ENCODE data around the gene DYNC2H1.

The DYNC2H1 gene

DNA sequence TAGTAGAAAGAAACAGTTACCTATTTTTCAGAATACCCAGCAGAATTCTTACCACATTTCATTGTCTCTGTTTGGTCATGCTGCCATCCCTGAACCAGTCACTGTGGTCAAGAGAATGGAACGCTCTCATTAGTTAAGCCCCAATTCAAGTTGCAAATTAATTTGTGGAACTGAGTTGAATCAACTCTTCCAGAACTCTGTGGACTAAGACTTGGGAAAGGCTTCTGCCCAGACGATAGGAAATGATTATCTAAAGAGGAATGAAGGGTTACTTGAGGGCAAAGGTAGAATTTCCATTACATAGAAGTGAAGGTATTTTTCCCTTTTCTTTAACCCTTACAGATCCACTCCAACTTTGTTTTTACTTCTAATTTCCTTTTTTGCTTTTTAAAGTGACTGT, 286.4 kb downstream of the DYNC2H1 start:
- Mint-ChIP-seq H3K4me3 (no peak overlapping the region), H3K4me1 (no peaks in the 10 kb centered on the region), H3K27ac (no peak overlapping the region), H3K9me3 (peaks cover 0 to 3% of the 10 kb centered on the region in 2 donors), H3K27me3 (no peaks in the 10 kb centered on the region), H3K36me3 (peaks cover 0 to 2% of the 10 kb centered on the region in 2 donors)
- DNase-seq (no peak), ATAC-seq (replicated peaks) (no peak)

DNA sequence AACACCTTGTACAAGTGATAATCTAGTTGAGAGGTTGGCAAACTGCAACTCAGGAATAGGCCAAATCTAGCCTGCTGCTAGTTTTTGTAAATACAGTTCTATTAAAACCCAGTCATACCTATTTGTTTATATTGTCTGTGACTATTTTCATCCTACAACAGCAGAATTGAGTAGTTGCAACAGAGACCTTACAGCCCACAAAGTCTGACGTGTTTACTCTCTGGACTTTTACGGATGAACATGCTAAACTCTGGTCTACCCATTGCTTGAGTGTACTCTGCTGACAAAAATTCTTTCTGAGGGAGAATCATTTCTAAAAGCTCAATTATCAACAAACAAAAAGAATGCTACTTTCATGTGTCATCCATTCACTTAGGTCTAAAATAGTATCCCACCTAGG, 287.0 kb downstream of the DYNC2H1 start:
- Mint-ChIP-seq H3K36me3 (peaks cover 0 to 2% of the 10 kb centered on the region in 2 donors), H3K4me3 (no peak overlapping the region), H3K27me3 (no peaks in the 10 kb centered on the region), H3K9me3 (peaks cover under 1 to 1% of the 10 kb centered on the region in 2 donors), H3K27ac (no peak overlapping the region), H3K4me1 (no peaks in the 10 kb centered on the region)
- DNase-seq: no peak
- ATAC-seq (replicated peaks): no peak

DNA sequence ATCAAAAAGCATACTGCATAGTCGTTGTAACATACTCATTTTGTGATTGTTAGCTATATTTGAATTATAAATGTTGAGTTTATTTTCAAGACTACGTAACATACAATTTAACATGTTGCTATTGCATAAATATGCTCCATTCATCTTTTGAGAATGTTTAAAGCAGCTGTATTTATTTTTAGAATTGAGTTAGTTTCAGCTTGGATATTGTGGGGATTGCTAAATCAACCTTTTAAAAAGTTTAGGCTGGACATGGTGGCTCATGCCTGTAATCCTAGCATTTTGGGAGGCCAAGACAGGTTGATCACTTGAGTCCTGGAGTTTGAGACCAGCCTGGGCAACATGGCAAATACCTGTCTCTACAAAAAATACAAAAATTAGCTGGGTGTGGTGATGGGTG, 288.1 kb downstream of the DYNC2H1 start:
- Mint-ChIP-seq H3K4me1 (no peaks in the 10 kb centered on the region), H3K9me3 (peaks cover 2% of the 10 kb centered on the region in 2 donors), H3K27me3 (no peaks in the 10 kb centered on the region), H3K27ac (no peak overlapping the region), H3K36me3 (peaks cover 0 to 2% of the 10 kb centered on the region in 2 donors), H3K4me3 (no peak overlapping the region)
- ATAC-seq (replicated peaks): no peak
- DNase-seq: no peak

DNA sequence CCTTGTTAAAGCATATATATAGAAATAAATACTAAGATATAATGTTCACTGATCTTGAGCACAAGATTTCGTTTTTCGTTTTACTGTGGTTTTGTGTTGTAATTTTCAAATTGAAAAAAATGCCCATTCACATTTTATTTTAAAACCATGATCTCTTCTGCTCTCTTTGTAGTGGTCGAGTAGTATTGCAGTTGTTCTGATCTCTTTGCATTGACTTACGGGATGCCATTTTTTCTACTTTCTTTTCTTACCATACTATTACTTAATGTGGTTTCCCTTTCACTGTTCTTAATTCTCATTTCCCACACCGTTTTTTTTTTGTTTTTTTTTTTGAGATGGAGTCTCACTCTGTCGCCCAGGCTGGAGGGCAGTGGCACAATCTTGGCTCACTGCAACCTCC, 289.6 kb downstream of the DYNC2H1 start:
- Mint-ChIP-seq H3K27ac (no peak overlapping the region), H3K9me3 (peaks cover 4 to 5% of the 10 kb centered on the region in 2 donors), H3K4me3 (no peak overlapping the region), H3K36me3 (no peaks in the 10 kb centered on the region), H3K4me1 (no peaks in the 10 kb centered on the region), H3K27me3 (no peaks in the 10 kb centered on the region)
- DNase-seq: no peak
- ATAC-seq (replicated peaks): no peak

DNA sequence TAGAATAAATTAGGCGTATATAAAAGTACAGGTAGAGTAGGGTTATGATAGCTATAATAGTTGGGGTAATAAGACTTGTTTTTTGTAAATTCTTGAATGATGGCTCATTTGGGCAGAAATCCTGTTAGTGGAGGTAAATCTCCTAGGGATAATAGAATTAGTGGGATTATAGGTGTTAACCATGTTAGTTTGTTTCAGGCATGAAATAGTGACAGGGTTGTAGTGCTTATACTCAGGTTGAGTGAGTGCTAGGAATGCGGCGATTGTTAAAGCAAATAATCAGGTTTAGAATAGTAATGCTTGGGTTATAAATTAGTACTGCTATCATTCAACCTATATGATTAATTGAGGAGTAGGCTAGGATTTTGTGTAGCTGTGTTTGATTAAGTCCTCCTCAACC, 297.1 kb downstream of the DYNC2H1 start:
- Mint-ChIP-seq H3K4me1 (no peaks in the 10 kb centered on the region), H3K27ac (no peak overlapping the region), H3K36me3 (no peaks in the 10 kb centered on the region), H3K4me3 (no peak overlapping the region), H3K27me3 (no peaks in the 10 kb centered on the region), H3K9me3 (peaks cover 2 to 5% of the 10 kb centered on the region in 2 donors)
- ATAC-seq (replicated peaks): no peak
- no peak for DNase-seq

DNA sequence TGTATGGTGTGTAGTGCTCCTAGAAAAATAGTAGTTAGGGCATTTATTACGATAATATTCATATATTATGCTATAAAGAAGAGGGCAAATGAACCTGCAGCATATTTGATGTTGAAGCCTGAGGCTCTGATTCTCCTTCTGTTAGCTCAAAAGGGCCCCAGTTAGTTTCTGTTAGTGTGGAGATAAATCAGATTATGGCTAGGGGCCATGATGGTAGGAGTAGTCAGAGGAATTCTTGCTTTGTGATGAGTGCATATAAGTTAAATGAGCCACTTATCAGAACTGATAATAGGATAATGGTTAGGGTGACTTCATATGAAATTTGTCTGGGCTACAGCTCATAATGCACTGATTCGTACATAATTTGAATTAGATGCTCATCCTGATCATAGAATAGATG, 298.4 kb downstream of the DYNC2H1 start:
- no peak for DNase-seq
- Mint-ChIP-seq H3K27ac (no peak overlapping the region), H3K4me3 (no peak overlapping the region), H3K27me3 (no peaks in the 10 kb centered on the region), H3K36me3 (no peaks in the 10 kb centered on the region), H3K9me3 (peaks cover 0 to 2% of the 10 kb centered on the region in 2 donors), H3K4me1 (no peaks in the 10 kb centered on the region)
- ATAC-seq (replicated peaks): no peak

DNA sequence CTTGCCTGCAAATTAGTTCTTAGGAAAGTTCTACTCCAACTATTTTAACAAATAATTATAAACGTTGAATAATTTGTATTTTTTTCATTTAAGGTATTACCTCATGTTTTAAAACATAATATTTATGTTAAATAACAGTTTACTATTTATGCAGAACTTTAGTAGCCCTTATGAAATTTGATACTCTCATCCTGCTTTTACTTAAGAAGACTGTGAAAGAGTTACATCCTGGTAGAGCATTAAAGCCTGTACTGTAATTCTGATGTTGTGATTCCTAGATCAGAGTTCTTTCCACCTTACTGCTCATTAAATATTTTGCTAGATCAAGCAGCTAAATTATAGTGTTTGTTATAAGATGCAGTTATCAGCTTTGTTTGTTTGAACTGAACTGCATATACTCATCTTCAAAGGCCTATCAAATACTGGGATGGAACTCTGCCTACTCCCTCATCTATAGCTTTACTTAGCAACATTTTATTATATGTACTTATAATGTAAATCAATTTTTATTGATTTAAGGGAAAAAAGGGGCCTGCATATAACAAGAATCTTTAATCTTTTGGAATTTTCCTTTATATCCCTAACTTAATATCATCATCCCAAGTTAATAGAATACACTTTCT, 304.2 kb downstream of the DYNC2H1 start:
- H3K9me3 Mint-ChIP-seq: peaks cover 0 to 3% of the 10 kb centered on the region in 2 donors
- H3K36me3 Mint-ChIP-seq: no peaks in the 10 kb centered on the region
- H3K4me3 Mint-ChIP-seq: no peak overlapping the region
- ATAC-seq (replicated peaks) (no peak), DNase-seq (no peak)
- no peaks in the 10 kb centered on the region for H3K27me3 Mint-ChIP-seq
- H3K4me1 Mint-ChIP-seq: no peaks in the 10 kb centered on the region
- no peak overlapping the region for H3K27ac Mint-ChIP-seq

DNA sequence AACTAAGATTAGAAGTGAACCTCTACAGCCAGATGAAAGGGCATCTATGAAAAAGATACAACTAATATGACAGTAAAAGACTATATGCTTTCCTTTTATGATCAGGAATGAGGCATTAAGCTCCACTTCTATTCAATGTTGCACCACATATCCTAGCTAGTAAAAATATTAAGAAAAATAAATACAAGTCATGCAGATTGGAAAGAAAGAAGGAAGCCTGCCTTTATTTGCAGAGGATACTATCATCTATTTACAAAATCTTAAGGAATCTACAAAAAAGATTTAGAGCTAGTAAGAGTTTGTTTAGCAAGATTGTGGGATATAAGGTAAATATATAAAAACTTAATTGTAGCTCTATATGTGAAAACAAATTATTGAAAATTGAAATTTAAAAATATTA, 308.8 kb downstream of the DYNC2H1 start:
- Mint-ChIP-seq H3K27me3 (no peaks in the 10 kb centered on the region), H3K36me3 (no peaks in the 10 kb centered on the region), H3K4me3 (no peak overlapping the region), H3K9me3 (peaks cover 0 to 18% of the 10 kb centered on the region in 2 donors), H3K27ac (no peak overlapping the region), H3K4me1 (no peaks in the 10 kb centered on the region)
- ATAC-seq (replicated peaks) (no peak), DNase-seq (no peak)

DNA sequence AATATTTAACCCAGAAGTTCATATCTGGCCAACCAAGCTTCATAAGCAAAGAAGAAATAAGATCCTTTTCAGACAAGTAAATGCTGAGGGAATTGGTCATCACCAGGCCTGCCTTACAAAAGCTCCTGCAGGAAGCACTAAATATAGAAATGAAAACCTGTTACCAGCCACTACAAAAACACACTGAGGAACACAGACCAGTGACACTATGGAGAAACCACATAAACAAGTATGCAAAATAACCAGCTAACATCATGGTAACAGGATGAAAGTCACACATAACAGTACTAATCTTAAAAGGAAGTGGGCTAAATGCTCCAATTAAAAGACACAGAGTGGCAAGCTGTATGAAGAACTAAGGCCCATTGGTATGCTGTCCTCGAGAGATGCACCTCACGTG, 311.4 kb downstream of the DYNC2H1 start:
- no peak for DNase-seq

DNA sequence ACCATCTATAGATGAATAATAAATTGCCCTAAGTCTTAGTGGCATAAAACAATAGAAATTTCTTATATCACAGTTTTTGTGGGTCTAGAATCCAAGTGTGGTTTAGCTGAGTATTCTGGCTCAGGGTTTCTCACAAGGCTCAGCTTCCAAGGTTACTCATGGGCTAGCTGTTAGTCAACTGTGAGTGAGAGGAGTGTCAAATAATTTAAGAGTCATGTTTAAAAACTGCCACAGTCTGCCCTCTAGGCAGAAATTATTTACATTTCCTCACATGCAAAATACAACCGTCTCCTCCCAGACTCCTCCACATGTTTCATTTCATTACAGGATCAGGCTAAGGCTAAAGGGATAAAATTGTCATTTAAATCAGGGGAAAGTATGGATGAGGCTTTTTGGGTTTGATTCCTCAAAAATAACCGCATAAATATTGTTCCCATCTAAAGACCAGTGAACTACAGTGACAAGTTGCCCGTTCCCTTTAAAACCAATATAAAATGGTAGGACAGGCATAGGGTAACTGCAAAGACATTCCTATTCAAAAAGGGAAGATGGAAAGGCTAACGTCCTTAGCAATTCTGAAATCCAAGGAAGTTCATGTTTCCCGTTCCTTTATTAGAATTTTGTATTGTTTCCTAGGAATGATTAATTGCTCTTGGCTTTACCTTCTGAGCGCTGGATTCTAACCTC, 324.3 kb downstream of the DYNC2H1 start:
- no peak overlapping the region for H3K27ac Mint-ChIP-seq
- no peaks in the 10 kb centered on the region for H3K4me1 Mint-ChIP-seq
- no peaks in the 10 kb centered on the region for H3K36me3 Mint-ChIP-seq
- H3K9me3 Mint-ChIP-seq: no peaks in the 10 kb centered on the region
- ATAC-seq (replicated peaks) (no peak), DNase-seq (no peak)
- H3K4me3 Mint-ChIP-seq: no peak overlapping the region
- no peaks in the 10 kb centered on the region for H3K27me3 Mint-ChIP-seq

More for the DNA sequence above, 311.4 kb downstream of the DYNC2H1 start:
- peaks cover 0 to 18% of the 10 kb centered on the region in 2 donors for H3K9me3 Mint-ChIP-seq
- no peaks in the 10 kb centered on the region for H3K36me3 Mint-ChIP-seq
- H3K27ac Mint-ChIP-seq: no peak overlapping the region
- H3K27me3 Mint-ChIP-seq: no peaks in the 10 kb centered on the region
- no peak overlapping the region for H3K4me3 Mint-ChIP-seq
- no peak for ATAC-seq (replicated peaks)
- H3K4me1 Mint-ChIP-seq: no peaks in the 10 kb centered on the region

DNA sequence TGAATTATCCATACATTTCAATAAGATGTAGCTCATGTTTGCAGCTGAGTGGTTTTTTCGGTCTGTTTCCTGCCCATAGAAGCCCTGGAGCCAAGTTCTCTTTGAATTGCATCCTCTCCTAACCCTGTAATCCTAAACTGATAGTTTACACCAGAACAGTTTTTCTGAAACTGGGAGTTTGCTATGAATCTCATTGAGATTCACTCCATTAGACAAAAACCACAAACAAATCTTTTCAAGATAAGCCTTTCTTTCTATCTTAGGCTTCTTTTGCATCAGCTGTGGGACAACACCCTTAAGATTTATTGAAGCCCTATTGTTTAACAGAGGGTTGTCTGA, 324.8 kb downstream of the DYNC2H1 start:
- ATAC-seq (replicated peaks) (no peak), DNase-seq (no peak)
- H3K9me3 Mint-ChIP-seq: no peaks in the 10 kb centered on the region
- H3K27me3 Mint-ChIP-seq: no peaks in the 10 kb centered on the region
- no peak overlapping the region for H3K27ac Mint-ChIP-seq
- H3K36me3 Mint-ChIP-seq: no peaks in the 10 kb centered on the region
- H3K4me1 Mint-ChIP-seq: no peaks in the 10 kb centered on the region
- H3K4me3 Mint-ChIP-seq: no peak overlapping the region

DNA sequence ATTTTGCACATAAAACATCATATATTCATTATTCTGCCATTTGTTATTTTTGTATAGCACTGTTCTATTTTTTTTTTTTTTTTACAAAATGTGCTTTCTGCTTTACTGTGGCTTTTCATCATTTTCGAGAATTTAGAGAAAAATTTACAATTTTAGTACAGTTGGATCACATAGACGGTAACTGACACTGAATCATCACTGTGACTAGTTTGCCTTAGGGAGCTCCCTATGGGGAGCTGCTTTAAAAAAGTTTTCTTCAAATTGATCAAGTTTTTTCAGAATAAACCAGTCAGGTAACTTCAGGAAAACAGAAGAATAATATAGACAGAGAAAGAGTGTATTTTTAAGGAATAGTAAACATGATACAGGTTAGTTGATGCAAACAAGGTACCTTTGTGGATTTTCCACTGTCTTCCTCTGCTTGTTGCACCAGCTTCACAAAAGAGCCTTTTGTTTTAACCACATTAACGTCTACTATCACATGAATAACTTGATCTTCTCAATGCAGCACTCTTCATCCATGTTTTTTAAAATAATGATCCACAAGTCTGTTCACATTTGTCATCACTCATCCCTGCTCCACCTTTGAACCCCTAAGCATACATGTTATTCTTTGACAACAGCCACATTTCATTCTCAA, 327.0 kb downstream of the DYNC2H1 start:
- Mint-ChIP-seq H3K4me1 (no peaks in the 10 kb centered on the region), H3K36me3 (no peaks in the 10 kb centered on the region), H3K27ac (no peak overlapping the region), H3K27me3 (no peaks in the 10 kb centered on the region), H3K4me3 (no peak overlapping the region), H3K9me3 (no peaks in the 10 kb centered on the region)
- DNase-seq (no peak), ATAC-seq (replicated peaks) (no peak)

DNA sequence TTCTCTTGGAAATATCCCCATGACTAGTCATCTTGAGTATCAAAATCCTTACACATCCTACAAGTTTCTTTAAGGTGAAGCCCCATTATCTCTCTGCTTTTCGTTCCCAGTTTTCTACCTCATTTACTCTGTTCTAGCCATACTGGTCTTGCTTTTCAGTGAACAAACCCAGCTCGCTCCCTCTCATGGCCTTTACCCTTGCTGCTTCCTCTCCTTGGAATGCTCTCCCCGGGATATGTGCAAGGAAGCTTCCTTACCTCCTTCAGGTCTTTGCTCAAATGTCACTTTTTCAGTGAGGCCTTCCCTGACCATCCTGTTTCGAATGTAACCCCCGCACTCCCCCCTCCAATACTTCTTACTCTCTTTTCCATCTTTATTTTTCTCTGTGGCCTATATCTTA, 331.8 kb downstream of the DYNC2H1 start:
- no peaks in the 10 kb centered on the region for H3K36me3 Mint-ChIP-seq
- DNase-seq (no peak), ATAC-seq (replicated peaks) (no peak)
- H3K27me3 Mint-ChIP-seq: no peaks in the 10 kb centered on the region
- H3K27ac Mint-ChIP-seq: no peak overlapping the region
- H3K4me3 Mint-ChIP-seq: no peak overlapping the region
- no peaks in the 10 kb centered on the region for H3K4me1 Mint-ChIP-seq
- H3K9me3 Mint-ChIP-seq: peaks cover 0 to 1% of the 10 kb centered on the region in 2 donors

DNA sequence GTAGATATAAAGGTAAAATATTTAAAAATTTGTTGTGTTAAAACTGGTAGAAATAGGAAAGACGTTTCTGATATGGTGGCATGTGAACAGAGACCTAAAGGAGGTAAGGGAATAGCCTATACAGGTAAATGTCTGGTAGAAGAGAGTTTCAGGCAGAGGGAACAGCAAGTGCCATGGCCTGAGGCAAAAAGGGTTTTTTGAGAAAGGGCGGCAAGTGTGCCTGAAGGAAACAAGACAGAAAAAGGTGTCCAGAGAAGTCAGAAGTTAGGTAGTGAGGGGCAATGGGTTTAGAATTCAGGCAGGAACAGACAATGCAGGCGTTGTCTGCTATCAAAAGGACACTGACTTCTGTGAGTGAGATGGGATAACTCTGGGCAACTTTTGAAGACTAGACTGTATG, 339.7 kb downstream of the DYNC2H1 start:
- ATAC-seq (replicated peaks) (no peak), DNase-seq (no peak)
- H3K36me3 Mint-ChIP-seq: no peaks in the 10 kb centered on the region
- H3K4me3 Mint-ChIP-seq: no peak overlapping the region
- H3K4me1 Mint-ChIP-seq: no peaks in the 10 kb centered on the region
- no peak overlapping the region for H3K27ac Mint-ChIP-seq
- H3K27me3 Mint-ChIP-seq: no peaks in the 10 kb centered on the region
- H3K9me3 Mint-ChIP-seq: peaks cover 0 to 1% of the 10 kb centered on the region in 2 donors

DNA sequence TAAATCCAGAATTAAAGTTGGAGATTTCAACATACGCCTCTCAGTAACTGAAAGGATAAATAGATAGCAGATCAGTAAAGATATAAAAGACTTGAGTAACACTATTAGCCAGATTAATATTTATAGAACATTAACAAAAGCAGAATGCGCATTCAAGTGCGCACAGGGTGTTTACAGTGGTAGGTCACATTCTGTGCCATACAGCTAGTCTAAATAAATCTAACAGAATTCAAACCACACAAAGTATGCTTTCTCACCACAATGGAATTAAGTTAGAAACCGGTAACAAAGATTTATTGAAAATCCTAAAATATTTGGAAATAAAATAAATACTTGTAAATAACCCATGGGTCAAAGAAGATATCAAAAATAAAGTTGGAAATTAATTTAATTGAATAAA, 341.0 kb downstream of the DYNC2H1 start:
- ATAC-seq (replicated peaks) (no peak), DNase-seq (no peak)
- no peaks in the 10 kb centered on the region for H3K36me3 Mint-ChIP-seq
- no peak overlapping the region for H3K27ac Mint-ChIP-seq
- no peaks in the 10 kb centered on the region for H3K4me1 Mint-ChIP-seq
- H3K27me3 Mint-ChIP-seq: no peaks in the 10 kb centered on the region
- H3K4me3 Mint-ChIP-seq: no peak overlapping the region
- peaks cover 0 to 1% of the 10 kb centered on the region in 2 donors for H3K9me3 Mint-ChIP-seq
